VCaP (cell line): ENCODE data around the gene F8A3.
"Not testable (repeated sequence)": the region's sequence is repeated elsewhere in the genome, so short reads cannot be mapped to it uniquely, and the experiment has no call there.

Source experiments
- H3K27ac ChIP-seq: fragments of 450-650 bp; 2 replicates; pipeline ENCODE4 v1.5.1; 2017
- CTCF ChIP-seq: fragments of 450-650 bp; conservative IDR thresholded peaks from 2 replicates; pipeline ENCODE4 v1.5.1; 2017; ENCODE audit warnings: mild to moderate bottlenecking, moderate library complexity

F8A3 gene

DNA sequence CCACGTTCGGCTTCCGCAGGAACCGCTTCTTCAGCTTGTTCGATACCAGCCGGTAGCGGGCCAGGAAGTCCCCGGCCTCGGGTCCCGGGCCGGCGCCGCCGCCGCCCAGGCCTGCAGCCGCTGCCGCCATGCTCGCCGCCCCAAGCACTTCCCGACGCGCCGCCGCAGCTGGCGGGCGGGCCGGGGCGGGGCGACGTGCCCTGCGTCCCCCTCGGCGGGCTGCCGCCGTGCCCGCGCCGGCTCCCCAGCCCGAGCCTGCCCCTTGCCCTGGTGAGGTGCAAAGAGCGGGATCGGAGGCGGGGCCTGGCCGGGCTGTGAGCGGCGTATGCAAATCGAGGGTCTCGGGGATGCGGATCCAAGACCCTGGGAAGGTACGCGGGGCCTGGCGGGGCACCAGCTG is at the start of gene F8A3:
Gene F8A3, minus strand, starts transcription at position 150 of the 400 bp plus-strand sequence. Its CDS starts 20 bp downstream, at position 130.
- not testable (repeated sequence) for H3K27ac ChIP-seq

- TF ChIP-seq CTCF: no peak
- peak overlapping the region; percentile 36 for H3K27ac ChIP-seq
Measured at GRCh38 chrX:155505296-155505695, 46.9 kb upstream of the F8A3 start.

DNA sequence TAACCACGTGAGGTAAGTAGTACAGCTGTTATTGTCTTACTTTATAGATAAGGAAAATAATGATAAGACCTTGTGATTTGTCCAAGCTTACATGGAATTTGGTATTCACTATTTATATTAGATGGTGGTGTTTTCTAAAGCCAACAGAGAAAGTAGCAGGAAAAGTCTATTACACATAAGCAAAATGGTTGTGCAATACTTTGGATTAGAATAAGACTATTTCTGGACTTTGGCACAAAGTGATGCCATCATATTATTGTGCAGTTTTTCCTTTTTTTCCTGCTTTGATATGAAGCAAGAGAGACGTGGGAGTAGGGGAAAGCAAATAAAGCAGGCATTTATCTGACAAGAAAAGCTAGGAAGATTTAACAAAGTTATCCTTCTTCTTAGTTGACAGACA is 36.7 kb upstream of the F8A3 start:
- not testable (repeated sequence) for H3K27ac ChIP-seq

DNA sequence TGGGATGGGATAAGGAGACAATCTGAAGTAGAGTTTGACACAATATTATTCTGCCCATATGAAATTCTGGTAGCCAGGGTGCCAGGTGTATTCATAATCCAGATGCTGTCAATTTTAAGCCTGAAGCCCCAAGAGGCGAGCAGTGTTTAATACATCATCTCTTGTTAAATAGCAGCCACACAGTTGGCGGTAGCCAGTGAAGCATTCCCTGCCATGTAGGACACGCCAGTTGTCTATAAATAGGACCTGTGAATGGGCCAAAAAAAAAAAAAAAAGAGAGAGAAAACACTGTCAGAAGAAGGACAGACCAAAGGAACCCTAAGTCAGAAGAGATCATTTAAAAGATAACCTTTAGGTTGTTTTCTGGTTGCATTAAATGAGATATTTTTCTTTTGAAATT is 33.0 kb upstream of the F8A3 start:
- H3K27ac ChIP-seq: not testable (repeated sequence)

DNA sequence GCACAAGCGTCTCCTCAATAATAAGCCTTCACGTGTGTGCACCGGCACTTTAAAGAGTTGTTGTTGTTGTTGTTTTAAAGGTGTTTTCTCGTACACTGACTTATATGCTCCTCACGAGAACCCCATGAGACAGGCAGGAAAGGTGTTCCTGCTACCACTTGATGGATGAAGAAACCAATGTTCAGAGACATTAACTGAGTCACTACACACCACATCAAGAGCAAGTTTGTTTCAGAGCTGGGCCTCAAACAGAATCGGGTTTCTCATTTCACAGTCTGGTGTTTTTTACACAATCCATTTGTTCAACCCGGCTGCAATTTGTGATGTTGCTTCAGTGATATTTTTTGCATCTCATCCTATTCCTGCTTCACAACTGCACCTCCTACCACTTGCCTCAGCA is 18.7 kb upstream of the F8A3 start:
- H3K27ac ChIP-seq: not testable (repeated sequence)

DNA sequence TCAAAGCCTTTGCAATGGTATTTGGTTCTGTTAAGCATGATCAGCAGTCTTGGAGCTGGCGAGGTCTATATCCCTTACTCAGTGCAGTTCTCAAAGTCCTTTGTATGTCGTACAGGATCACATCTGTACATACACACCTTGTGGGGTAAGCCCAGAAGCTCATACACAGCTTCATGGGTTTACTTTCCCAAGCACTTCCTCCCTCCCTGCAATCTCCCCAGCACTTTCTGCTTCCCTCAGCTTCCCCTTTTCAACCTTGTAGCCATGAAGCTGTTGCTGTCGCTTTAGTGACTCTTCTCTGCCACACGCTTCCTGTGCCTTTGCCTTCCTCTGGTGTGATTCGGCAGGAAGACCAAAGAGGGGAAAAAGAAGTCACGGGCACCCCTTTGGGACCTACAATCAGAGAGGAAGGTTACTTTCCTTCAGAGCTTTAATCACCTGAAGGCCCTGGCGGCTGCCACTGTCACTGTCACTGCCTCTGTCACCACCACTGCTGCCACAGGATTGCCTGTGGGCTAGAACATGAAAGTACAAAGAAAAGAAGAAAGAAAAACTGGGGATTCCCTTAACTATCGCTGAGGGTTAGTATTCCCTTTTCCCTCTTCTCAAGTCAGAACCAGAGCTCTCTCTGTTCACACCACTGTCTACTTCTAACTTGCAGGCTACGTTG is 8.0 kb upstream of the F8A3 start:
- not testable (repeated sequence) for H3K27ac ChIP-seq

DNA sequence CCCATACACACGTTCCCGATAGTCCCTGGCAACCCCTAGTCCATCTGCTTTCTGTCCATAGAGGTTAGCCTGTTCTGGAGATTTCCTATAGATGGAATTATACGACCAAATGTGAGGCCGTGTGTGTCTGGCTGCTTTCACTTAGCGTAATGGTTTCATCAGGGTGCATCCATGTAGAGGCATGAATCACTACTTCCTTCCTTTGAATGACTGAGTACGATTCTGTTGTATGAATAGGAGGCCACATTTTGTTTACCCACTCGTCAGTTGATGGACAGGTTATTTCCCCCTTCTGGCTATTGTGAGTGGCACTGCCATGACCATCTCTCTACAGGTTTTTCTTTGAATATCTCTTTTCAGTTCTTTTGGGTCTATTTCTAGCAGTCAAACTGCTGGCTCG is 2.1 kb upstream of the F8A3 start:
- H3K27ac ChIP-seq: not testable (repeated sequence)

DNA sequence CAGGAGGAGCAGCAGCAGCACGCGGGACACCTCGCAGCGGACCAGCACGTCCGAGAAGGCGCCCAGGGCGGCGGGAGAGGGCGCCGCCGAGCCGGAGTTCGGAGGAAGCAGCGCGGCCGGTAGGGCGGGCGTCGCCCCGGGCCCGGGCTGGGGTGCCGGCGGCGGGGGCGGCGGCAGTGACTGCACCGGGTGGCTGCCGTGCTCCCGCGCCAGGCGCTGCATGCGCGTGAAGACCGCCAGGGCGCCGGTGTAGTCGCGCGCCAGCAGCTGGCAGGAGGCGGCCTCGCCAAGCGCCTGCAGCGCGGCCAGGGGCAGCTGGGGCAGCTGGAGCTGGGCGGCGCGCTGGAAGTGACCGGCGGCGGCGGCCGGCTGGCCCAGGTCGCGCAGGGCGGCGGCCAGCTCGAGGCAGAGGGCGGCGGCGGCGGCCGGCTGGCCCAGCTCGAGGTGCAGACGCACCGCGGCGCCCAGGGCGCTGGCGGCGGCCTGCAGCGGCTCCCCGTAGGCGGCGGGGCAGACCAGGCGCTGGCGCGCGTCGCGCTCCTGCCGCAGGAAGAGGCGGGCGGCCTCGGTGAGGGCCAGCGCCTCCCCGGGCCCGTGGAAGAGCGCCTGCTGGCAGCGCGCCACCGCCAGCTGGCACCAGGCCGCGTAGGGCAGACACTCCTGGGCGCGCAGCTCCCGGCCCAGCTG is 516 bp downstream of the F8A3 start:
- H3K27ac ChIP-seq: not testable (repeated sequence)

DNA sequence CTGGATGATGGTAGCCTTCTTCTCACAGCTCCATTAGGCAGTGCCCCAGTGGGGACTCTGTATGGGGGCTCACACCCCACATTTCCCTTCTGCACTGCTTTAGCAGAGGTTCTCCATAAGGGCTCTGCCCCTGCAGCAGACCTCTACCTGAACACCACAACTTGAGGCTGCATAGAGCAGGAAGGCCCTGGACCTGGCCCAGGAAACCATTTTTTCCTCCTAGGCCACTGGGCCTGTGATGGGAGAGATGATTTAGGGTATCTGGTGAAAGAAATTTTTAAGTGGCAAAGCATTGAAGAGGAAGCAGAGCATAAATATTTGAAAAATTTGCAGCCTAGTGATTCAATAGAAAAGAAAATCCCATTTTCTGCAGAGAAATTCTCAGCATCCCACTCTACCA is 17.3 kb downstream of the F8A3 start:
- TF ChIP-seq CTCF: no peak
- no peak overlapping the region for H3K27ac ChIP-seq

DNA sequence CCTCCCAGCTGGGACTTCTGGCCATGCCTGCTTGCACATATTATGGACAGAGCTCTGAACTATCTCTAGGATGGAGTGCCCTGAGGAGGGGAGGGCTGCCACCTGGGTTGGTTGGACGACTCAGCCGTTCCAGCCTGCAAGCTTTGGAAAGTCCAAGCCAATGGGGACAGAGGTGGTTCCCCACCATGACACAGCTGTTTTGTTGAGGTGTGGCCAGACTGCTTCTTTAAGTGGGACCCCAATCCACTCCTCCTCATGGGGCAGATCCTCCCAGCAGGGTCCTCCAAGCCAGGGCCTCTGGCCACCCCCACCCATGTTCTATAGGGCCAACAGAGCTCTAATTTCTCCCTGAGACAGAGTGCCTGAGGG is 22.7 kb downstream of the F8A3 start:
- TF ChIP-seq CTCF: no peak
- H3K27ac ChIP-seq: no peak overlapping the region

- no peak for TF ChIP-seq CTCF
- H3K27ac ChIP-seq: no peak overlapping the region
Measured at GRCh38 chrX:155434906-155435743, 23.3 kb downstream of the F8A3 start.
